ENCODE results near the gene QRICH1. TPM values are rescaled to one million over a fixed set of nuclear protein-coding genes. Genes with fewer than 3 reads are reported as not detected.

QRICH1 gene
- total and polyA plus RNA-seq, 2 donors (not counting 1 experiment from before 2014, with no cell fraction given): 48.7 to 59.0 TPM

GRCh38 chr3:49058011-49058410 is 35.9 kb downstream of the QRICH1 start:
- Histone ChIP-seq H3K27me3 (ENCODE audit: control insufficient read depth, insufficient read depth, low read length) (no peaks in the 10 kb centered on the region), H3K27ac (ENCODE audit: insufficient read depth, low read length) (no peak overlapping the region), H3K4me1 (ENCODE audit: control insufficient read depth, extremely low read depth, insufficient read depth, low read length) (no peaks in the 10 kb centered on the region), H3K4me2 (ENCODE audit: extremely low read depth, insufficient read depth, low read length) (no peak overlapping the region), H3K79me2 (ENCODE audit: control insufficient read depth, insufficient read depth, low read length) (peaks cover 3% of the 10 kb centered on the region), H3K9me3 (ENCODE audit: control insufficient read depth, insufficient read depth, low read depth, low read length) (no peaks in the 10 kb centered on the region), H4K20me1 (ENCODE audit: control insufficient read depth, extremely low read depth, insufficient read depth, low read length) (no peaks in the 10 kb centered on the region), H2AFZ (ENCODE audit: low read length) (no peak overlapping the region), H3K9ac (ENCODE audit: insufficient read depth, low read length) (no peak overlapping the region), H3K4me3 (replicated peaks in 1 of 4; ENCODE audit: control extremely low read depth in 1 of 4, insufficient read depth in 1 of 4, low read depth in 3 of 4, low read length in 4 of 4) (no peak overlapping the region), H3K36me3 (ENCODE audit: control insufficient read depth, insufficient read depth, low read length) (peaks cover 10% of the 10 kb centered on the region)
- DNase-seq (ENCODE audit: low read depth in 2 of 2): no peak
- TF ChIP-seq CTCF (conservative IDR thresholded peaks at IDR 0.05 in 1 of 2, IDR thresholded peaks at IDR 0.05 in 1 of 2; ENCODE audit: low read depth in 1 of 2, low read length in 2 of 2) (no peak), EZH2 (IDR thresholded peaks at IDR 0.05; ENCODE audit: low read length, missing control alignments) (no peak)

- TF ChIP-seq EZH2 (IDR thresholded peaks at IDR 0.05; ENCODE audit: low read length, missing control alignments): no peak
- TF ChIP-seq CTCF (conservative IDR thresholded peaks at IDR 0.05 in 1 of 2, IDR thresholded peaks at IDR 0.05 in 1 of 2; ENCODE audit: low read depth in 1 of 2, low read length in 2 of 2): no peak
- H3K79me2 ChIP-seq (ENCODE audit: control insufficient read depth, insufficient read depth, low read length): peaks cover 3% of the 10 kb centered on the region
- H3K4me2 ChIP-seq (ENCODE audit: extremely low read depth, insufficient read depth, low read length): no peak overlapping the region
- no peaks in the 10 kb centered on the region for H4K20me1 ChIP-seq (ENCODE audit: control insufficient read depth, extremely low read depth, insufficient read depth, low read length)
- no peaks in the 10 kb centered on the region for H3K9me3 ChIP-seq (ENCODE audit: control insufficient read depth, insufficient read depth, low read depth, low read length)
- no peak overlapping the region for H2AFZ ChIP-seq (ENCODE audit: low read length)
- H3K4me3 ChIP-seq (replicated peaks in 1 of 4; ENCODE audit: control extremely low read depth in 1 of 4, insufficient read depth in 1 of 4, low read depth in 3 of 4, low read length in 4 of 4): no peak overlapping the region
- H3K27me3 ChIP-seq (ENCODE audit: control insufficient read depth, insufficient read depth, low read length): no peaks in the 10 kb centered on the region
- H3K9ac ChIP-seq (ENCODE audit: insufficient read depth, low read length): no peak overlapping the region
- peaks cover 12% of the 10 kb centered on the region for H3K36me3 ChIP-seq (ENCODE audit: control insufficient read depth, insufficient read depth, low read length)
- no peak overlapping the region for H3K27ac ChIP-seq (ENCODE audit: insufficient read depth, low read length)
- H3K4me1 ChIP-seq (ENCODE audit: control insufficient read depth, extremely low read depth, insufficient read depth, low read length): no peaks in the 10 kb centered on the region
- DNase-seq (ENCODE audit: low read depth in 2 of 2): no peak
These were observed 36.6 kb downstream of the QRICH1 start for GRCh38 chr3:49057268-49057667.

GRCh38 chr3:49054344-49054862 is 39.5 kb downstream of the QRICH1 start:
- Histone ChIP-seq H4K20me1 (ENCODE audit: control insufficient read depth, extremely low read depth, insufficient read depth, low read length) (no peaks in the 10 kb centered on the region), H3K9me3 (ENCODE audit: control insufficient read depth, insufficient read depth, low read depth, low read length) (no peaks in the 10 kb centered on the region), H2AFZ (ENCODE audit: low read length) (no peak overlapping the region), H3K36me3 (ENCODE audit: control insufficient read depth, insufficient read depth, low read length) (peaks cover 13% of the 10 kb centered on the region), H3K27ac (ENCODE audit: insufficient read depth, low read length) (no peak overlapping the region), H3K9ac (ENCODE audit: insufficient read depth, low read length) (no peak overlapping the region), H3K79me2 (ENCODE audit: control insufficient read depth, insufficient read depth, low read length) (peaks cover 5% of the 10 kb centered on the region), H3K27me3 (ENCODE audit: control insufficient read depth, insufficient read depth, low read length) (no peaks in the 10 kb centered on the region), H3K4me2 (ENCODE audit: extremely low read depth, insufficient read depth, low read length) (no peak overlapping the region), H3K4me3 (replicated peaks in 1 of 4; ENCODE audit: control extremely low read depth in 1 of 4, insufficient read depth in 1 of 4, low read depth in 3 of 4, low read length in 4 of 4) (no peak overlapping the region), H3K4me1 (ENCODE audit: control insufficient read depth, extremely low read depth, insufficient read depth, low read length) (no peaks in the 10 kb centered on the region)
- TF ChIP-seq CTCF (conservative IDR thresholded peaks at IDR 0.05 in 1 of 2, IDR thresholded peaks at IDR 0.05 in 1 of 2; ENCODE audit: low read depth in 1 of 2, low read length in 2 of 2) (no peak), EZH2 (IDR thresholded peaks at IDR 0.05; ENCODE audit: low read length, missing control alignments) (no peak)
- peak in 1 of 2 donors; percentile 62 for DNase-seq (ENCODE audit: low read depth in 2 of 2)
